ENCODE data around the gene SLC7A6OS. TPM values are rescaled to one million over a fixed set of nuclear protein-coding genes. Genes with fewer than 3 reads are reported as not detected.

SLC7A6OS gene
- total RNA-seq, 1 experiment from 2014 or later, result 22.2 TPM

DNA sequence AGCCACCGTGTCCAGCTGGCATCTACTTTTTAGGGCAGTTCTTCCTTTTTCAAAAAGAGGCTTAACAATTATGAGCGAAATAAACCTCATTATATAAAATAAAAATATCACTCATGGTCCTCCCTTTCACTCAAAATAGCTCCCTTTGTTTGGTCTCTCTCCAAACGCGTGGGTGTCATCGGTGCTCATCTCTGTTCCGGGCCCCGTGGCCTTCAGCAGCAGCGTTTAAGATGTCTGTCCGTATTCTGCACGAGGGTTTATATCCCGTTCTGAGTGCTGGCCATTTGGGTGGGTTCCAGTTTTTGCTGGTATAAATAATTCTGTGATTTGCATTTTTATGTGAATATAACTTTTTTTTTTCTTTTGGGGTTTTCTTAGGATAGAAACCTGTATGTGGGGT lies 33.5 kb upstream of the SLC7A6OS start:
- no peak for DNase-seq (ENCODE audit: low spot score)

DNA sequence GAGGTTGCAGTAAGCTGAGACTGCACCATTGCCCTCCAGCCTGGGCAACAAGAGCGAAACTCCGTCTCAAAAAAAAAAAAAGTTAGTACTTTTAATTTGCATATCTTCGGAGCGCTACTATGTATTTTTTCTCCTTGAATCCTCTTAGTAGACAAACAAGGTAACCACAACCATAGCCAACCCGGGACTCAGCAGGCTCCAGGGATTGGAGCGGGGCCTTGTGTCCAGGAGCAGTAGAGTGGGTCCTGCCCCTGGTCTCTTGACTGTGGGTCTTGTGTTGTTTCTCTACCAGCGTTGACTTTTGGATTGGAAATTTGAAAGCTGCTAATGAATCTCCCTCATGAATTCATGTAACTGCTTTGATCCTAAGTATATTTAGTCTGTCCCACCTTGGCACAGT lies 32.4 kb upstream of the SLC7A6OS start:
- DNase-seq (ENCODE audit: low spot score), result no peak

DNA sequence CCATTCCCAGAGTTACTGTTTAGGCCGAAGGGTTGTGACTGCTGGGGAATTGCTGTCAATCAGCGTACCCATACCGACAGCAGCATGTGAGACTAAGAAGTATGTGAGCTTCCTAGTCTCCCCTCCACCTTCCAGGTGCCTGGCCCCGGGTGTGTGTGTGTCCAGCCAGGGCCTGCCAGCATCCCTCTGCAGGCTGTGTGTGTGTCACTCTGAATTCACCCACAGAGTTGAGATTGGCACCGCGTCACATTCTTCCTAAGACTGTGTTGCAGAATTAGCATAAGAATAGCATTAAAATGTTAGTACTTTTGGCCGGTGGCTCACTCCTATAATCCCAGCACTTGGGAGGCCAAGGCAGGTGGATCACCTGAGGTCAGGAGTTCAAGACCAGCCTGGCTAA lies 31.9 kb upstream of the SLC7A6OS start:
- no peak for DNase-seq (ENCODE audit: low spot score)

DNA sequence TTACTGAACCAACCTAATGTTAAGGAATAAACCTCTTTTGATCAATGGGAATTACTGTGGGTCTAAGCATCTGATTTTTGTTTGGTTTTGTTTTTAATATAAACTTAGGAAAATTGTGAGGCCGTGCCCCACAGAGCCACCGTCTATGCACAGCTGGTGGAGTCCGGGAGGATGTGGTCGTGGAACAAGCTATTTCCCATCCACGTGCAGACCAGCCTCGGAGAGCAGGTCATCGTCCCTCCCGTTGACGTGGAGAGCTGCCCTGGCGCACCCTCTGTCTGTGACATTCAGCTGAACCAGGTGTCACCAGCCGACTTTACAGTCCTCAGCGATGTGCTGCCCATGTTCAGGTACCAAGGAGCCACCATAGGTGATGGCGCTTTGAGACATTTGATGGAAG lies 28.5 kb upstream of the SLC7A6OS start:
- DNase-seq (ENCODE audit: low spot score), result no peak

DNA sequence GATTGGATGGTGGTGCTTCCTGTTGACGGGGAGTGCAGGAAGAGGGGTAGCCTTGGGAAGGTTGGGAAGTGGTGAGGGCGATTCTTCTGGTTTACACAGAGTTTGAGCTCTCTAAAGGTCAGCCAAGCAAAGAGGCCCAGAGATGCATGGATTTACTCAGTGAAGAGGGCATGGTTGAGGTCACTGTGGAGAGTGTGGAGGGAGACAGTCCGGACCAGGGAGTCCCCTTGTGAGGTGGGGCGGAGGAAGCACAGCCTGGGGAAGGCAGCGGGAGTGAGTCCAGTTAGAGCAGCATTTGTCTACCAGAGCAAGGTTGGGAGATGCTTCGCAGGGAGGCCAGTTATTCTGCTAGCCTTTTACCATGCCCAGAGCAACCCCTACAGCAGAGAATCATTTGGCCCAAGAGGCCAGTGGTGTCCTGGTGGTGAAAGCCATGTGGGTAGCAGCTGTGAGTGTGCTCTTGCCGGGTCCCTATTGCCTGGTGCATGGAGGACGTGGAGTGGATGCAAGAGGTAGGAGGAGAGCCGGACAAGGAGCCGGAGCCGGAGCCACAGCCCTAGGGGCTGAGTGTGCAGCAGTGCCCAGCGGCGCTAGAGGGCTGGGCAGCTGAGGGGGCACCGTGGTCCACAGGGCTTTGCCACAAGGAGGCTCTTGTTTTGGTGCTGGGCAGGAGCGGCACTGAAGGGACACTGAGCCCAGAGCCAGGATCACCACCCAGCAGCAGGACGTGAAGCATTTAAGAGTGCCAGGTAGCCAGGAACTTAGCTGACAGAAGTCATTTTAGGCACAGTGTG lies 27.8 kb upstream of the SLC7A6OS start:
- DNase-seq (ENCODE audit: low spot score), result no peak

DNA sequence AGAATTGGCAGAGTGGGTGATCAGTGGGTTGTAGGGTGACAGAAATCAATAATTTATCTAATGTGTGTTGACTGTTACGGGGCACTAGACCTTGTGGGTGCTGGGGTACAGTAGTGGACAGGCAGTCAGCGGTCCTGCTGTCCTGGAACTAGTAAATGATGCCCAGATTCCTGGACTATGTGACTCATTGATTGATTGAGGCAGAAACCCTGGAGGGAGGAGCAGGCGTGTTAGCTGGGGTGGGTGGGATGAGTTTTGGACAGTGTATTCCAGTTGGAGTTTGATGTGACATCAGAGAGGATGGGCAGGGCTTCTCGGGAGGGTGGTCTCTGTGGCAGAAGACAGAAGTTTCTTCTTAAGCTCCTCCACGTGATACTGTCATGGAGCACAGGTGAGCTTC lies 24.4 kb upstream of the SLC7A6OS start:
- DNase-seq (ENCODE audit: low spot score), result no peak

DNA sequence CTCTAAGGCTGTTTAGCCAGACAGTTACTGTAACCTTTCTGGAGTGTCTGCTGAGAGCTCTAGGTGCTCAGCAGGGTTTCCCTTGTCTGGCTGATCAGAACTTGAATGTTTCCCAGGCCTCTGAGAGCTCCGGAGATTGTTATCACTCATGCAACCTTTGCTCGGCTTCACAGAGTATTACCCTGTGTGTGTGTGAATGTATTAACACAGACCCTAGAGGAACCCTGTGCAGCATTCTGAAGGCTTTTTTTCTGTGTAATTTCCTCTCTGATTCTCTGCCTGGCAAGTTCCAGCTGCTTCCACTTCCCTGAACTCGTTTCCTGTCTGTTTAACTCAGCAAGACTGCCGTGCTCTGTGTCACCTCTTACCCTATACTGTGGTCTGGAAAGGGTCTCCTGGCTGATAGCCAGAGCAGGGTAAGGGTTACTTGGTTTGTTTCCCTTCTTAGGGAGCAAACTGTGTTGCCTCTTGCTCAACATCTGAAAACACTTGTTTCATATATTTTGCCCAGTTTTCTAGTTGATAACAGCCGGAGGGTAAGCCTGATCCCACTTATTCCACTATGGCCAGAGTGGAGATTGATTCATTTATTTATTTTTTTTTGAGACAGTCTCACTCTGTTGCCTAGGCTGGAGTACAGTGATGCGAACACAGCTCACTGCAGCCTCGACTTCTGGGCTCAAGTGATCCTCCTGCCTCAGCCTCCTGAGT lies 21.8 kb upstream of the SLC7A6OS start:
- DNase-seq (ENCODE audit: low spot score), result peak; percentile 51

DNA sequence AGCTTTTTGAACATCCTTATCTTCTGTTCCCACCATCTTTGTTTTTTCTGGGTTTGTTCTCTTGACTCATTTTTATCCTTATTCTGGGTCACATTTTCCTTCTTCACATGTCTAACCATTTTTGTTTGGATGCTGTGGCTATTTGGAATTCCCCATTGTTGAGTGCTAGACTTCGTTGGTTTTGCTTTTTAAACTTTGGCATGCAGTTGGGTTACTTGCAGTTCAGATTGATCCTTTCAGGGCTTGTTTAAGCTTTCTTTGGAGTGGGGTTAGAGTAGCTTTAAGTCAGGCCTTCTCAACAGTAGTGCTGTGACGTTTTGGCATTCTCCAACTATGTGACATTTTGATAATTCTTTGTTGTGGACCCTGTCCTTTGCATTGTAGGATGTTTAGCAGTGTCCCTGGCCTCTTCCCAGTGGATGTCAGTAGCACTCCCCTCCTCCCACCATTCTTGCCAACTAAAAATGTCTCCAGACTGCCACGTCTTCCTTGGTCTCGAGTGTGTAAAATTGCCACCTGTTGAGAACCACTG lies 21.2 kb upstream of the SLC7A6OS start:
- no peak for DNase-seq (ENCODE audit: low spot score)

DNA sequence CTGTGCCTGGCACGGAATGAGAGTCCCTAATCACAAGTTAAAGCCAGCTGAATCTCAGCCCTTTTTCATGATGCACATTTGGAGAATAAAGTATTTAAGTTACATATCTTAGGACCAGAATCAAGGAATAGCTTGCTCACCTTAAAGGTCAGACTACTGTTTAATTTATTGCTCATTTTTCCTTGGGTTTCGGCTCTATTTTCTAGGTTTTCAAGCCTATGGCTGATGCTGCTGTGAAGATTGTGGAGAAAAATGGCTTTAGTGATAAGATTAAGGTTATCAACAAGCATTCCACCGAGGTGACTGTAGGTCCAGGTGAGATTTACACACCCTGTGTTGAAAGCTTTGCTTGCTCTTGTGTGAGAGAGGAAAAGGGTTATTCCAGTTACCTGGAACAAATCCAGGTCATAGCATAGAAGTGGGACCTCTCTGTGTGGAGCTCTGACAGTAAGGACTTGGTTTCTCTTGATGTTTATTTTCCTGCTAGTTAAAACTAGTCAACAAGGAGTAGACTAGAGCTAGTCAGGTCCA lies 18.2 kb upstream of the SLC7A6OS start:
- DNase-seq (ENCODE audit: low spot score), result no peak

DNA sequence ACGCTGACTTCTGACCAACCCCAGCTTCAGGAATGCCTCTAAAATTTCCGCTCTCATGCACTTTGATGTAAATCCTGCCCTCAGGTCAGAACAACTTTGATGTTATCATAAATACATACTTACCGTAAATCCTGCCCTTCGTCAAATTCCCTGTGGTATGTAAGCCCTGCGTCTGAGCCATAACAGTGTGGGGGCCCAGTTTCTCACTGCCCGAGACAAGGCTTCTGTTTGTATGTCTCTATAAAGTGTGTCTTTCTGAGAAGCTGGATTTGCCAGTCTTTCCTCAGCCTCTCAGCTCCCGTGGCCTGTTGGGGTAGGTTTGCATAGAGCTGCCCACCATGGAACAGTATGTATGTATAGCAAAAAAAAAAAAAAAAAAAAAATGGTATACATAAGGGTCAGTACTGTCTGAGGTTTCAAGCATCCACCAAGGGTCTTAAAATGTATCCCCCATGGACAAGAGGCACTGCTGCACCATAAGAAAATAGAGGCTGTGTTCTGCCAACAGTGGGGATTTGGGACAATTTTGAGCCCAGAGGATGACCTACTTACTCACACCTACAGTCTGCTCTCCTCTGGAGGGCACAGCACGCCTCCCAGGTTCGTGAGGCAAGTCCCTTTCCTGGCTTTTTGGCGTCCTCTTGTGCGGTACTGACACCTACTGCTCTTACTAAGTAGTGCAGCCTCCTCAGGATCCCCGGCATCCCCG lies 17.6 kb upstream of the SLC7A6OS start:
- DNase-seq (ENCODE audit: low spot score), result peak; percentile 87

DNA sequence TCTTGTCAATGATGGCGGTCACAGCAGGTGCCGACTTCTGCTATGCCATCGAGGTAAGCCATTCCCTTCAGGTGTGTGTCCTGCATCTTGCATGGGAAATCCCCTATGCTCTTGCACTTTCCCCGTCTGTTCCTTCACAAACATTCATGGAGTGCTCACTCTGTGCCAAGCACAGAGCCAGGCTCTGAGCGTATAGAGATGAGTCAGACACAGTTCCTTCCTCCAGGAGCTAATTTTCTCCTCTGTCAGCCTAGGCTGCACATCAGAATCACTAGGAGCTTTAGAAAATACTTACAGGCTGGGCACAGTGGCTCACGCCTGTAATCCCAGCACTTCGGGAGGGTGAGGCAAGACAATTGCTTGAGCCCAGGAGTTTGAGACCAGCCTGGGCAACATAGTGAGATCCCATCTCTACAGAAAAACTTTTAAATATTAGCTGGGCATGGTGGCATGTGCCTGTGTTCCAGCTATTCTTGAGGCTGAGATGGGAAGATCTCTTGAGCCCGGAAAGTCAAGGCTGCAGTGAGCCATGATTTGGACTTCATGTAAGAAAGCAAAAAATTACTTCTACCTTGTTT lies 14.1 kb upstream of the SLC7A6OS start:
- DNase-seq (ENCODE audit: low spot score), result no peak

DNA sequence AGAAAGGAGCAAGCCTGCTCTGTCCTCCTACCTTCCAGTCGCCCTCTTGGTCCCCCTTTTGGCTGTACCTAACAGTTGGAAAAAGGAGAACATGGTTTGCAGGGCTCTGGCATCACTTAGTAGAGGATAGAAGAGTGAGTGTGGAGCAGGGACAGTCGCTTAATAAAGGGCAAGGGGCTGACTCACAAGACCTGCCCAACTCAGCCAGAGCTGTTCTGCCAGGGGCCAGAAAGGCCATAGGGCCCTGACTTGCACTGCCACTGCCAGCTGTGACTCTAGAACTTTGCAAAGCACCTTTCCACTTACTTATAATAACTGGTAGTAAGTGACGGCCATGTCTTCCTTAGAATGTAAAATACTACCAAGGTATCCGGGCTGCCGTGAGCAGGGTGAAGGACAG lies 13.6 kb upstream of the SLC7A6OS start:
- DNase-seq (ENCODE audit: low spot score), result no peak

DNA sequence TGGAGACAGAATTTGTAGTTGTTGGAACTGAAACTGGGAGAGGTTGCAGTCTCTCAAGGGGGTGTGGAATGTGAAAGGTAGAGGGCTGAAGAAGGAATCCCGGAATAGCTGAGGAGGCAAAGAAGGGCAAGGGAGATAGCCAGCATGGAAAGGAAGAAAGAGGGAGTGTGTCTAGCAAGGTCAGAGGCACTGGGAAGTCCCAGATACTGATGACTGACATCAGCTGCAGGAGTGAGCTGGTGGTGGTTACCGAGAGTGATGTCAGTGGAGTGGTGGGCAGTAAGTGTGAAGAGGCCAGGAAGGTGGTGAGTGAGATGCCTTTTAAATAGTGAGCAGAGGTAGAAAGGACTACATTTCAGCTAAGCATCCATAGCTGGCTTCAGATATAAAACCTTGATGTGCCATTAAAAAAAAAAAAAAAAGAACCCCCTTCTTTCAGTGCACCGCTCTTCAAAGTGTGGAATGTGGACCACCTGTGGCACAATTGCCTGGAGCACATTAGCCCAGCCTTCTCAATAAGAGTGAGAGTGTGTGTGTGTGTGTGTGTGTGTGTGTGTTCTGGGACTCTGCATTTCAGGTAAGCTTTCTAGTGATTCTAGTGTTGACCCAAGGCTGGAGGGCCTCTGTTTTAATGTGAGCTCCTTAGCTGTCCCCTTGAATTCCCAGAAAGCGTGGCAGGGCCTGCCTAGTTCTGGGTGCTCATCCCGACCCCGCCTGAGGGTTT lies 8.6 kb upstream of the SLC7A6OS start:
- DNase-seq (ENCODE audit: low spot score), result no peak

DNA sequence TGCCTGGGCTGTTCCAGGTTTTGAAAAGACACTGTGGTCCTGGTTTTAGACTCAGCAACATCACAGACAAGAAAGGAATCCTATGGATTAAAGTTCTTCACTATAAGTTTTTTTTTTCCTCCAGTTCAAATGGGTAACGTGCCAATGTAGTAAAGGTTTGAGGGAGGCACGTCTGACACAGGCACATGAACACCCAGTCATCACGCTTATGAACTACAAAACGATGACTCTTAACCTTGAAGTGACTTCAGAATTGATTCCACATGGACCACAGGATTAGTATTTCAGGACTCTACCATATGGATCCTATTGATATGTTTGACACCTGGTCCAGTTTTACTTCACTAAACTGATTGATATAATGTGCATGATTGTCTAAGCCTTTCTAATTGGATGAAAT lies 2.4 kb upstream of the SLC7A6OS start:
- DNase-seq (ENCODE audit: low spot score), result no peak

DNA sequence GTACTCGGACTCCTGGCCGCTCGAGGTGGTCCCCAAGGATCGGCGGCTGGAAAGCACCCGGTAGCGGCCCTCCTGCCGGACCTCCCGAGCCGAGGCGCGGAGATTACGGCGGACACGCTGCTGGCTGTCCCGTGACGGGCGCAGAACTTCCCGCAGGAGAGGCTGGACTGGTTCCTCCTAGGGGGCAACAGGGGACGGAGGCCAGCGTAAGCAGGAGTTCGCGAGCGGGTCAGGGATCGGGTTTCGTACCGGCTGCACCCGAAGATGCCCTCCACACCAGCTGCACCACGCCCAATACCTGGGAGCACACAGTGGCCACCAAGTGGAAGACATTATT lies 341 bp downstream of the SLC7A6OS start:
- DNase-seq (ENCODE audit: low spot score), result no peak

DNA sequence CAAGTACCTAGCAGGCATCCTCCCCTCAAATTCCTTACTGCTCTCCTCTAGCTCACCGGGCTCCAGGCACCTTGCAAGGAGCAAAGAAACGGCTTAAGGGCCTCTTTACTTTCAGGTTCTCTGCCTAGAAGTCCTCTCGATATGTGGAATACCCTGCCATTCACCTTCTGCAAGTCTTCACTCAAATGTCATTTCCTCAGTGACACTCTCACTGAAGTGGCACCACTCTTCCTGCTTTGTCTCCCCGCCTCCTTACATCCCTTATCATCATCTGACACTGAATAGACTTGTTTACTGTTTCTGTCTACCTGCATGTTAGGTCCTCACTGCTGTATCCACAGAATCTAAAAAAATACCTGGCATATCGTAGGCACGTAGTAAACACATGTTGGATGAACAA lies 947 bp downstream of the SLC7A6OS start:
- DNase-seq (ENCODE audit: low spot score), result no peak

DNA sequence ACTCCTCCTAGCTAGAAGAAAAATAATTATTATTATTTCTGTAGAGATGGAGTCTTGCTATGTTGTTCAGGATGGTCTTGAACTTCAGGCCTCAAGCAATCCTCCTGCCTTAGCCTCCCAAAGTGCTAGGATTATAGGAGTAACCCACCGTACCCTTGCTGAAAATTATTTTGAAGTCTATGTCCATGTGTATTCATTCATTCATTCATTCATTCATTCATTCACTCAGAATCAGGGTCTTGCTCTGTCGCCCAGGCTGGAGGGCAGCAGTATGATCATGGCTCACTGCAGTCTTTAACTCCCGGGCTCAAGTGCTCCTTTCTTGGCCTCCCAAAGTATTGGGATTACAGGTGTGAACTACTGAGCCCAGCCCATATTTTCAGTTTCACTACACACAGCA lies 4.1 kb downstream of the SLC7A6OS start:
- DNase-seq (ENCODE audit: low spot score), result no peak

DNA sequence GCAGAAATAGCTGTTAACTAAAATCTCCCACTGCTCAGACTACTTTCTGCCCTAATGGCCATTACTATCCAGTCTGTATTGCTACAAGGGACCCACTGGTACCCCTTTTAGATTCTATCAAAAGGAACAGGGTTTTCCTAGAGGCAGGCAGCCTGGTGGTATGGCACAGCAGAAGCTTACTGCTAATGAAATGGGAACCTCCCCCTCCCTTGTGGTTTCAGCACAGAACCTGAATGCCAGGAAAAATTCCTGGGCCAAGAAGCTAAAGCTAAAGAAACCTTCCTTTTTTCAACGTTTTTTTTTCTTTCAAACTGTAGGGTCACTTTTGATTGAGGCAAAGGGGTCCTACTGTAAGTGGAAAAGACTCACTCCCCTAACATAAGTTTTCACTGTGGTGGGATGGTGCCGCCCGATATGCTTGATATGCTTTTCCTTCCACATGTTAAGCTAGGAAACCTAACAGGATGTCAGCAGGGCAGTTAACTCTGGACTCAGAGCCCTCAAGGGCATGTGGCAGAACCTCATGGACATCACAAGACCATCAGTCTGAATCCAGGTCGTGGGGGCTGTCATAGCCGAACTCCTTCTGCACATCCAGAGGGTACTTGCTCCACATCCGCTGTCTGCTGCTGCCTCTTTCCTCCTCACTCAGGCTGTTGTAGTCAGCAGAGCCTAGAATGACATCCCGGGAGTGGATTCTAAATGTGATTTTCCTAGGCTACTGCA lies 9.8 kb downstream of the SLC7A6OS start:
- no peak for DNase-seq (ENCODE audit: low spot score)

DNA sequence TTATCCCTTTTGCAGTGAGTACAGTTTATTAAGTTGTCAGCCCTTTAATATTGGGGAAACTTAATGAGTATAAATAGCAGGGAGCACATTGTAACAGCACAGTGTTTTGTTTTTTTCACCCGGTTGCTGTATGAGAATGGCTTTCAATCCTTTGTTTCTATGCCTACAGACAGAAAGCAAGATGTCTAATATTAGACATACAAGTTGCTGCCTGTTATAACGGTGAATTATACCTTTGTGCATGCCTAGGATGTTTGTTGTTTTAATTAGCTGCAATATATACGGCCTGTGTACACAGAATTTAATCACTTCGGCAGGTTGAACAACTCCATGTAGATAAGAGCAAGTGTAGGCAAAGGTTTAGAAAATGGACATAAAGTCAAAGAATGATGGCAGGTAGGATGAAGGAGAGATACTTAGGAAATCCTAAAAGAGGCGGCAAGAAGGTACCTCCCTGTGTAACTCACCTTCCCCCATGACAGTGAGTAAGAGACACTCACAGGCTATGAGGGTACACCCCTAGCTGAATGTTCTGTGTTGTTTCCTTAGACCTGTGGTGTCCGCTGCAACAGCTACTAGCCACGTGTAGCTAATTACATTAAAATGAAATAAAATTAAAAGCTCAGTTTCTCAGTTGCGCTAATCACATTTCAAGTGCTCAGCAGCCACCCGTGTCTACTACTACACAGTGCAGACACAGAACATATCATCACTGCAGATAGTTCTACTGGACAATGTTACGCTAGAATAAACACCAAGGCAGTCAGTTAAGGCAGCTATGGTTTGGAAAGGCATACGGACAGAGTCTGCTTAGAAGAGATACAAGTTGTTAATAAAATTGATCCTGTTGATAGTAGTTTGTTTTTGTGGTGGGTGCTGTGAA lies 10.9 kb downstream of the SLC7A6OS start:
- no peak for DNase-seq (ENCODE audit: low spot score)
